D721Med (cell line): ENCODE data around the gene ARPC3.
"Not testable (repeated sequence)": the region's sequence is repeated elsewhere in the genome, so short reads cannot be mapped to it uniquely, and the experiment has no call there.

ENCODE experiments used
- DNase-seq: peaks from one replicate; pipeline ENCODE4 v3.0.0; 2011; ENCODE audit warnings: low spot score; ENCODE audit not compliant: insufficient read length
- FAIRE-seq: peaks from 2 replicates; lab custom pipeline; 2011; peaks lifted over from hg19 to GRCh38; lab: Jason Lieb, UNC
- TF ChIP-seq, protein P1 (sequence below): IDR thresholded peaks from 2 replicates; pipeline ENCODE4 v1.5.1; 2012; ENCODE audit warnings: mild to moderate bottlenecking, control low read depth; ENCODE audit not compliant: insufficient read depth; ENCODE audit errors: missing control alignments

The ARPC3 gene

DNA sequence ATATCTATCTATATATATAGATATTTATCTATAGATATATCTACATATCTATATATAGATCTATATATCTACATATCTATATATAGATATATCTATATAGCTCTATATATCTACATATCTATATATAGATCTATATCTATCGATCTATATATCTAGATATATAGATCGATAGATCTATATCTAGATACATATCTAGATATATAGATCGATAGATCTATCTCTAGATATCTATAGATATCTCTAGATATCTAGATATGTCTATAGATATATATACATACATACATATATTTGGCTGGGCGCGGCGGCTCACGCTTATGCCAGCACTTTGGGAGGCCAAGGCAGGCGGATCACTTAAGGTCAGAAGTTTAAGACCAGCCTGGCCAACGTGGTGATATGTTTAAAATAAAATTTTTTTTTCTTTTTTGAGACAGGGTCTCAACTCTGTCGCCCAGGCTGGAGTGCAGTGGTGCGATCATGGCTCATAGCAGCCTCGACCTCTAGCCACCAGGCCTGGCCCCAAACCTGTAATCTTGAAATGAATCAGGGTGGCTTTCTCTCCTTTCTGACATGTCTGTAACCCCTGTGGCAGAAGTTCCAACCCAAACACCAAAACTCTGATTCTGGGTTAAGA is 18.1 kb downstream of the ARPC3 start:
- FAIRE-seq (no peak), DNase-seq (no peak)
- TF ChIP-seq, protein P1, sequence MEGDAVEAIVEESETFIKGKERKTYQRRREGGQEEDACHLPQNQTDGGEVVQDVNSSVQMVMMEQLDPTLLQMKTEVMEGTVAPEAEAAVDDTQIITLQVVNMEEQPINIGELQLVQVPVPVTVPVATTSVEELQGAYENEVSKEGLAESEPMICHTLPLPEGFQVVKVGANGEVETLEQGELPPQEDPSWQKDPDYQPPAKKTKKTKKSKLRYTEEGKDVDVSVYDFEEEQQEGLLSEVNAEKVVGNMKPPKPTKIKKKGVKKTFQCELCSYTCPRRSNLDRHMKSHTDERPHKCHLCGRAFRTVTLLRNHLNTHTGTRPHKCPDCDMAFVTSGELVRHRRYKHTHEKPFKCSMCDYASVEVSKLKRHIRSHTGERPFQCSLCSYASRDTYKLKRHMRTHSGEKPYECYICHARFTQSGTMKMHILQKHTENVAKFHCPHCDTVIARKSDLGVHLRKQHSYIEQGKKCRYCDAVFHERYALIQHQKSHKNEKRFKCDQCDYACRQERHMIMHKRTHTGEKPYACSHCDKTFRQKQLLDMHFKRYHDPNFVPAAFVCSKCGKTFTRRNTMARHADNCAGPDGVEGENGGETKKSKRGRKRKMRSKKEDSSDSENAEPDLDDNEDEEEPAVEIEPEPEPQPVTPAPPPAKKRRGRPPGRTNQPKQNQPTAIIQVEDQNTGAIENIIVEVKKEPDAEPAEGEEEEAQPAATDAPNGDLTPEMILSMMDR: no peak

DNA sequence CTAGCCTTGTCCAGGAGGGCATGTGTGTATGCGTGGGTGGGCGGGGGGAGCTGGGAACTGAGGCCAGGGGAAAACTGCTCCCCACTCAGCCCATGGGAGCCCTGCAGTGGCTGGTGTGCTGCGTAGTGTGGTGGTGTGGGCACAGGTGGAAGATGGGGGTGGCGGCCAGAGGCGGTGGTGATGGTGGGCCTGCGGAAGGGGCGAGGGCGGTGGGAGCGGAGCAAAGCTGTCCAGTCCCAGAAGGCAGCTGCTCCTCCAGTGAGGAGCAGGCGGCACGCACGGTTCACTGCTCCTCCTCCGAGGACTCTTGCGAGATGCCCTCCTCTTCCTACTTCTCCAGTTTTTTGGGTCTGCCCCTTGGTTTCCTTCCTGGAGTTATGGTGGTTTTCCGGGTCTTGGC is 20.5 kb downstream of the ARPC3 start:
- FAIRE-seq, DNase-seq: not testable (repeated sequence)

DNA sequence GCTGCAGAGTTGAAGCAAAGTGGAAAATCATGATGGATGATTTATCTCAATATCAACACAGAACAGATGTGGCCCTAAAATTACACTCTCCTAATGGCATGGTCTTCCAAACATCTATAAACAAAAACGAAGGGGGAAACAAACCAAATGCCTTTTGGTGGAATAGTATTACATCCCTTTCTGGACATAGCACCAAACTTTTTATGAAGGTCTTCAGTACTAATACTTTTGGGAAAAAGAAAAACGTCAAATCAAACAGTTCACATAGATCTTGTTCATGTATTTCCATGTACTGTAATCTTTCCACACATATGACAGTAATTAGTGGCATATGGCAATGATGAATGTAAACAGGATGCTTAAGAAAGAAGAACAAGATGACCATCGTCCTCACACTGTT is 23.7 kb downstream of the ARPC3 start:
- no peak for DNase-seq
- no peak for FAIRE-seq
- TF ChIP-seq, protein P1: no peak

DNA sequence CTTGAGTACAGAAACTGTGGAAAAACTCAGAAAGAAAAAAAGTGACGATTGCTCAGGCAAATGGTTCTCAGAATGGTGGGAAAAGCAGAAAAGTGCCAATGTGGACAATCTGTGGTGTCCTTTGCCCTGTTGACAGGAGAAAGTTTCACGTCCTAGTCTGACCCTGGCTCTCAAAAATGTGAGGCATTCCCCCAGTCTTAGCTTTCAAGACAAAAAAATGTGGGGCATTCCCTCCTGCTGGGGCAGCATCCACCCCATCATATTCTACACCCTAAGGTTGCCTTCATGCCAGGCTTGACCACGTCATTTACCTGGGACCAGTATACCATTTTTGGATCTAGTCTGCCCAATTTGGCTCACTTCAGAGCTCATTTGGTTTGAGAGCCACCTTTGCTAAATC is 25.9 kb downstream of the ARPC3 start:
- TF ChIP-seq, protein P1: no peak
- DNase-seq (no peak), FAIRE-seq (no peak)

DNA sequence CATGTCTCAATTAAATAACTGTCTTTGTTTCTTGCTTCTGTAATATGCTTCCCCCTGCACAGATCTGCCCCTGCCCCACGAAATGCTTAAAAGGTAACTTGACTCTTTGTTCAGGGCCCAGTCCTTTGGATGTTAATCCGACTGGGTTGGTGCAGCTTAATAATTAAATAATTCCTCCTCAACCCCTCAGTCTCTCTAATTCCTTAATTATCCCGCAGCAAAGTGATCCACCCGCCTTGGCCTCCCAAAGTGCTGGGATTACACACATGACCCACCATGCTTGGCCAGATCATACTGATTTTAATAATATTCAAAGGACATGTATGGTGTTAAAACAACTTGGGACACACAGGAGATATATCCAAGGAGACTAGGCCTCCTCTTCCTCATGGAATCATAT is 28.4 kb downstream of the ARPC3 start:
- TF ChIP-seq, protein P1: no peak
- FAIRE-seq: no peak

DNA sequence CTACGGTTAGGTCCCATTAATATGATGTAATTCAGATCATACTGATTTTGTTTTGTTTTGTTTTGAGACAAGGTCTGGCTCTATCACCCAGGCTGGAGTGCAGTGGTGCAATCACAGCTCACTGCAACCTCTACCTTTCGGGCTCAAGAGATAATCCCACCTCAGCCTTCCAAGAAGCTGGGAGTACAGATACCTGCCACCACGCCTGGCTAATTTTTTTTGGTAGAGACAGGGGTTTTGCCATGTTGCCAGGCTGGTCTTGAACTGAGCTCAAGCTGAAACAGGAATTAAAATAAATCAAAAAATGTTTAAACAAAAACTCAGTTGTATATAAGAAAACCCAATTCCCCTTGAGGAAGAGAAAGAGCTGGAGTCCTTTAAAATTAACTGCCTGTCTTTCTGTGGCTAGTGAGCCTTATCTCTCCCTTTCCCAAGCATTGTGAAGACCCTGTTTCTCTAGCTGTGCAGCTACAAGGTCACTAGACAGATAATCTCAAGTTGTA is 28.9 kb downstream of the ARPC3 start:
- no peak for DNase-seq
- FAIRE-seq: no peak
- TF ChIP-seq, protein P1: no peak

More for the DNA sequence above, 28.4 kb downstream of the ARPC3 start:
- no peak for DNase-seq

DNA sequence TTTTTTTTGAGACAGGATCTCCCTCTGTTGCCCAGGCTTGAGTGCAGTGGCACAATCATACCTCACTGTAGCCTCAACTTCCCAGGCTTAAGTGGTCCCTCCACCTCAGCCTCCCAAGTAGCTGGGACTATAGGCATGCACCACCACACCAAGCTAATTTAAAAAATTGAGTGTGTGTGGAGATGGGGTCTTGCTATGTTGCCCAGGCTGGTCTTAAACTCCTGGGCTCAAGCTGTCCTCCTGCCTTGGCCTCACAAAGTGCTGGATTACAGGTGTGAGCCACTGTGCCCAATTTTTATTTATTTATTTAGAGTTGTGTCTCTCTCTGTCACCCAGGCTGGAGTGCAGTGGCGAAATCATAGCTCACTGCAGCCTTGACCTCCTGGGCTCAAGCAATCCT is 29.5 kb downstream of the ARPC3 start:
- not testable (repeated sequence) for FAIRE-seq, DNase-seq

DNA sequence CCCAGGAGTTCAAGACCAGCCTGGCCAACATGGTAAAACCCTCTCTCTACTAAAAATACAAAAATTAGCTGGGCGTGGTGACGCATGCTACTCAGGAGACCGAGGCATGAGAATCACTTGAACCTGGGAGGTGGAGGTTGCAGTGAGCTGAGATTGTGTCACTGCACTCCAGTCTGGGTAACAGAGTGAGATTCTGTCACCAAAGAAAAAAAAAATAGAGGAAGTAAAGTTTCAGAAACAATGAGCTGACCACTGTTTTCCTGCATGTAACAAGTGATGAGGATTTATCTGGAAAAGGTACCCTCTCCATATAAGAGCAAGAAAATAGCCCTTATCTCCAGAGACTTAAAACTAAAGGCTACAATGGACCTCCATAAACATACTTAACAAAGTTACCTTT is 33.0 kb downstream of the ARPC3 start:
- DNase-seq, FAIRE-seq: not testable (repeated sequence)

DNA sequence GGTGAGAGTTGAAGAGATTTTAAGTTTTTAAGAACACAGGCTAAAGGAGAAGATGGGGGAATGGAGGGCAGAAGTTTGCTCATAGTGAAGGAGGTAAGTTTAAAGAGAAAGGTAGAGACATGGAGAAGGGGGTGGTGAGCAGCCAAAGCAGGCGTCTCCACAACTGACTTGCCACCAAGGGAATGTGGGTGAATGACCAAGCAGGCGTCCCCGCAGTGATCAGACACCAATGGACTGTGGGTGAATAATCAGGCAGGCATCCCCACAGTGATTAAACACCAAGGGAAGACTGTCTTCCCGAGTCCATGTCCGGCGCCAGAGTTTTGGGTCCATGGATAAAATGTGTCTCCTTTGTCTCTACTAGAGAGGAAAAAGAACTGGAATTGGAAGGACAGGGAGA is 40.1 kb downstream of the ARPC3 start:
- not testable (repeated sequence) for FAIRE-seq, DNase-seq

DNA sequence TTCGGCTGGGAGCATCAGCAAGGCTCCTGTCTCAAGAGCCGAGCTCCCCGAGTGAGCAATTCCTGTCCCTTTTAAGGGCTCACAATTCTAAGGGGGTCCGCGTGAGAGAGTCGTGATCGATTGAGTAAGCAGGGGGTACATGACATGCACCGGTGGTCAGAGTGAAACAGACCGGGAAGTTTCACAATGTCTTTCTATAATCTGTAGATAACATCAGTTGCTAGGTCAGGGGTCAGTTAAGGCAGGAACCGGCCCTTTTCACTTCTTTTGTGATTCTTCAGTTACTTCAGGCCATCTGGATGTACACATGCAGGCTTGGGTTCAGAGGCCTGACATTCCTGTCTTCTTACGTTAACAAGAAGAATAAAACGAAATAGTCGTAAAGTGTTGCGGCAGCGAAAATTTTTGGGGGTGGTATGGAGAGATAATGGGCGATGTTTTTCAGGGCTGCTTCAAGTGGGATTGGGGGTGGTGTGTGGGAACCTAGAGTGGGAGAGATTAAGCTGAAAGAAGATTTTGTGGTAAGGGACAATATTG is 44.9 kb downstream of the ARPC3 start:
- FAIRE-seq, DNase-seq: not testable (repeated sequence)
